Stimulated activated CD8-positive, alpha-beta memory T cell treated with anti-CD3 and anti-CD28 coated beads, Interleukin-7, amount 100 ng/mL, for 24 hours (primary cell): ENCODE measurements around the gene GRIN1.

ENCODE experiments used
- DNase-seq: peaks from one replicate; pipeline ENCODE4 v3.0.0-alpha.2; 2020; ENCODE audit warnings: low read depth

GRIN1 gene

DNA sequence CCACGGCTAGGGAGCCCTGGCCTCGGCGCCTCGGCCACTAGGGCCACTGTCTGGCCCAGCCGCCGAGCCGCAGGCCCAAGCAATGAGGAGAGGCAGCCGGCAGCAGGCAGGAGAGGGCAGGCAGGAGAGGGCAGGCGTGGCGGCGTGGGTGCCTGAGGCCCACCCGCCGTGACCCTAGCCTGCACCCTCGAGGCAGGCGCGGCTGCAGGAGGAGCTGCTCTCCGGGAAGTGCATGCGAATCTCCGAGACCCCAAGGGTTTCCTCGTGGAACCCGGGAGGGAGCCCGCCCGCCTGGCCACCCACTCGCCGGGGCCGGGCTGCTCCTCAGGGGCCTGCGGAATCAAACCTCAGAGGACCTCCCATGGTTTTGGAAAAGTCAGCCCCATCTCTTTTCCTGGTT is 9.3 kb downstream of the GRIN1 start:
- no peak for DNase-seq

DNA sequence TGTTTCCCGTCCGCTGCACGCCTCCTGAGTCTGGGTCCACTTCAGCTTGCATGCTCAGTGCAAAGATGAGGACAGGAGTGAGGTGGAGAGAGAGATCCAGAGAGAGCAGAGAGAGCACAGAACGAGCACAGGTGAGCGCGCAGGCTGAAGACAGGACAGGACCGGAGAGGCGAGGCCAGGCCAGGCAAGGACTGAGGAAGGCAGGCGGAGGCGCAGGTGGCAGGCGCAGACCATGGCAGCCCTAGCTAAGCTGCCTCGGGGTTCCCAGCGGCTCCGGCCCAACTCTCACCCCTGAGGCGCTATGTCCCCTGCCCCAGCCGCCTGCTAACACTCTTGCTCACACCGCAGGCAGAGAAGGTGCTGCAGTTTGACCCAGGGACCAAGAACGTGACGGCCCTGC is 9.7 kb downstream of the GRIN1 start:
- no peak for DNase-seq

DNA sequence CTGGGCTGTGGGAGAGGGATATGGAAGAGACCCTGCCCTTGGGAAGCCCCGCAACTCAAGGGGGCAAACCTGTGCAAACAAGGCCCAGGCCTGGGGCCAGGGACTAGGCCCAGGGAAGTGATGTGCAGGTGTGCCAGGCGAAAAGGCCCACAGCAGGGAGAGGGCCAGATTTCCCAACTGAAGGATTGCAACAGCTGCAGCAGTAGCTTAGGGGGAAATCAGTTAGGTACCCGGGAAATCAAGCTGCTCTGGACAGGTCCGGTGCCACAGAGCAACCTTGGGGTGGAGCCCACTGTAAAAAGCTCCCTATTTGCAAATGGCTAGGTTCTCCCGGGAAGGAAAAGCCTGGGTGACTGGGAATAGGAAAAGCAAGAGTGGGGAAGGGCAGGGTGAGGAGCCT is 10.4 kb downstream of the GRIN1 start:
- DNase-seq = no peak

DNA sequence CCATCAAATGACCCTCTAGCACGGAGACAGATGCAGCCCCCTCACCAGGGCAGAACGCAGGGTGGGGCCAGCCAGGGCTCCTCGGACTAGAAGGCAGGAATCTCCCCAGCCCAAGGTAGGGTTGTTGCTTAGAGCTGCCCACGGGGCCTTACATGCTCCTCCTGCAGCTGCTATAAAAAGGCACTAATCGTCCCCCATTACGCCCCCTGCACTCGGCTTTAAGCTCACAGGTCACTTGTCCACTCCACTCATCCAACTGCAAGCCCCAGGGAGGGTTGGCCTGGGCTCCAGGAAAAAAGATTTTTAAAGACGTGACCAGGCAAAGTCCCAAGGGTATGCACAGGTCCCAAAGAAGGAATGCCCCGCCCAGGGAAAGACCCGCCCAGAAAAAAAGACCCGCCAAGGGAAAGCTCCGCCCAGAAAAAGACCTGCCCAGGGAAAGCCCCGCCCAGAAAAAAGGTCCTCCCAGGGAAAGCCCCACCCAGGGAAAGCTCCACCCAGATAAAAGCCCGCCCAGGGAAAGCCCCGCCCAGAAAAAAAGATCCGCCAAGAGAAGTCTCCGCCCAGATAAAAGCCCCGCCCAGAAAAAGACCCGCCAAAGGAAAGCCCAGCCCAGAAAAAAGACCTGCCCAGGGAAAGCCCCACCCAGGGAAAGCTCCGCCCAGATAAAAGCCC is 11.1 kb downstream of the GRIN1 start:
- DNase-seq = no peak

DNA sequence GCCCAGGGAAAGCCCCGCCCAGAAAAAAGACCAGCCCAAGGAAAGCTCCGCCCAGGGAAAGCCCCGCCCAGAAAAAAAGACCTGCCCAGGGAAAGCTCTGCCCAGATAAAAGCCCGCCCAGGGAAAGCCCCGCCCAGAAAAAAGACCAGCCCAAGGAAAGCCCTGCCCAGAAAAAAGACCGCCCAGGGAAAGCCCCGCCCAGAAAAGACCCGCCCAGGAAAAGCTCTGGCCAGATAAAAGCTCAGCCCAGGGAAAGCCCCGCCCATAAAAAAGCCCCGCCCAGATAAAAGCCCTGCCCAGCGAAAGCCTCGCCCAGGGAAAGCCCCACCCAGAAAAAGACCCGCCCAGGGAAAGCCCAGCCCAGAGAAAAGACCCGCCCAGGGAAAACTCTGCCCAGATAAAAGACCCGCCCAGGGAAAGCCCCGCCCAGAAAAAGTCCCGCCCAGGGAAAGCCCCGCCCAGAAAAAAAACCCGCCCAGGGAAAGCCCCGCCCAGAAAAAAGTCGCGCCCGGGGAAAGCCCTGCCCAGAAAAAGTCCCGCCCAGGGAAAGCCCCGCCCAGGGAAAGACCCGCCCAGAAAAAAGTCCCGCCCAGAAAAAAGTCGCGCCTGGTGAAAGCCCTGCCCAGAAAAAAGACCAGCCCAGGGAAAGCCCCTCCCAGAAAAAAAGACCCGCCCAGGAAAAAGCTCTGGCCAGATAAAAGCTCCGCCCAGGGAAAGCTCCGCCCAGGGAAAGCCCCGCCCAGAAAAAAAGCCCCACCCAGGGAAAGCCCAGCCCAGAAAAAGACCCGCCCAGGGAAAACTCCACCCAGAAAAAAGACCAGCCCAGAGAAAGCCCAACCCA is 11.9 kb downstream of the GRIN1 start:
- peak; percentile 33 for DNase-seq

DNA sequence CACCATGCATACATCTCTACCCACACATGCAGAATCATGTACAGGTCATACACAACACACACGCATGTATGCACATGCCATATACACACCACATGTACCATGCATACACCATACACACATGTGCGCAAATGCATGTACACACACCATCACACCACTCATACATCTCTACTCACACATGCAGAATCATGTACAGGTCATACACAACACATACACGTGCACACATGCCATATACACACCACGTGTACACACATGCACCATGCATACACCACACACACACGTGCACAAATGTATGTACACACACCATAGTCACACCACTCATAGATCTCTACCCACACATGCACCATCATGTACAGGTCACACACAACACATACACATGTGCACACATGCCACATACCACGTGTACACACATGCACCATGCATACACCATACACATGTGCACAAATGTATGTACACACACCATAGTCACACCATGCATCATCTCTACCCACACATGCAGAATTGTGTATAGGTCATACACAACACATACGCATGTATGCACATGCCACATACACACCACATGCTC is 14.0 kb downstream of the GRIN1 start:
- no peak for DNase-seq

DNA sequence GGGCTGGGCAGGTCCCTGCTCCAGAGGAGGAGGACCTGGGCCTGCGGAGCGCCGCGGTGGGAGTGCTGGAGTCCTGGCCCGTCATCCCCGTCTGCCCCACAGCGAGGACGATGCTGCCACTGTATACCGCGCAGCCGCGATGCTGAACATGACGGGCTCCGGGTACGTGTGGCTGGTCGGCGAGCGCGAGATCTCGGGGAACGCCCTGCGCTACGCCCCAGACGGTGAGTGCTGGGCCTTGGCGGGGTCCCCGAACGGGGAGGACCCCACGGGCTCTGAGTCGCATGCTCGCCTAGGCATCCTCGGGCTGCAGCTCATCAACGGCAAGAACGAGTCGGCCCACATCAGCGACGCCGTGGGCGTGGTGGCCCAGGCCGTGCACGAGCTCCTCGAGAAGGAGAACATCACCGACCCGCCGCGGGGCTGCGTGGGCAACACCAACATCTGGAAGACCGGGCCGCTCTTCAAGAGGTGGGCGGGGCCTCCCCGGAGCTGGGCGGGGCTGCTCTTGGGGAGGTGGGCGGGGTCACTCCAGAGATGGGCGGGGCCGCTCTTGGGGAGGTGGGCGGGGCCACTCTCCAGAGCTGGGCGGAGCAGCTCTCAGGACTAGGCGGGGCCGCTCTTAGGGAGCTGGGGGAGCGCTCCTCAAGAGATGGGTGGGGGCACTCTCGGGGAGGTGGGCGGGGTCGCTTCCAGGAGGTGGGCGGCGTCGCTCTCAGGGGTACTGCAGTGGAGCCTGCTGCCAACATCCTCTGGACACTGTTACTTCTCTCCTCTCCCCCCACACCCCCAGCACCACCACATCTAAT is 17.8 kb downstream of the GRIN1 start:
- peak; percentile 33 for DNase-seq

DNA sequence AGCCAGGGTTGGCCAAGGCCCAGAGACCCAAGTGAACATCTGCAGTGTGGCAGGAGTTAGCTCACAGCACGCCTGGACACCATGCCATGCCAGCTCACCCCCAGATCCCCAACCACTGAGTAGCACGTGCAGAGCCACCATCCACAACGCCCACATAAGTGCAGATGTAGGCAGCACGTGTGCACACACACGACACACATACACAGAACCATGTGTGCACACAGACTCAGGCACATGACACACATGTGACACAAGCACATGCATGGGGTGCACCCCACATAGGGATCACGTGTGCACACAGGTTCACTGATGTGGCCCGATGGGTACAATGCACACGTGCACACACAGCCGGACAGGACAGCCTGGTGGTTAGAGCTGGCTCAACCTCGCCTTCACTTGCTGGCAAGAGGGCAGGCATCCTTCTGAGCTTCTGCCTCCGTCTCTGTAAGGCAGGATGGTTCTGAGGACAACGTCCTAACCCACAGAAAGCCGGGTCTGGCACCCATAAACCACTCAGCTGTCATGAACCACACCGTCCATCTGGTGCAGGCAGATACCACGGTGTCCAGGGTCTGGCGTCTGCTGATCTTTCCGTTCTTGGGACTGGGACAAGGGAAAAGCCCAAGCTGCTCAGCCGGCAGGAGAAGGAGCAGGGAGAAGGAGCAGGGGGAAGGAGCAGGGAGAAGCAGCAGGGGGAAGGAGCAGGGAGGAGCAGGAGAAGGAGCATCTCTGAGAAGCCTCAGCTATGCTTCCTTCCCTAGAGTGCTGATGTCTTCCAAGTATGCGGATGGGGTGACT is 18.9 kb downstream of the GRIN1 start:
- DNase-seq = no peak

DNA sequence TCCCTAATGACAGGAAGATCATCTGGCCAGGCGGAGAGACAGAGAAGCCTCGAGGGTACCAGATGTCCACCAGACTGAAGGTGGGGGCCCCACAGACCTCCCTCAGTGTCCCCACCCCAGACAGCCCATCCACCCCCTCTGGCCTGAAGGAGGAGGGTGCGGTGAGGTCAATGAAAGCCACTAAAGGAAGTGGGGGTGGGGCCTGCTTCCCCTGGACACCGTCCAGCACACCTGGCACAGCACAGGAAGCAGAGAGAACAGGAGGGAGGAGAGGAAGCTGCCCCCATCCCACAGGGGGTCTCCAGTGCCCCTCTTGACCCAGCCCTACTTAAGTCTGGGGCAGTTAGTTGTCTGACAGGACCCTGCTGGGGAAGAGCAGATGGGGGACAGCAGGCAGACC is 19.7 kb downstream of the GRIN1 start:
- no peak for DNase-seq

DNA sequence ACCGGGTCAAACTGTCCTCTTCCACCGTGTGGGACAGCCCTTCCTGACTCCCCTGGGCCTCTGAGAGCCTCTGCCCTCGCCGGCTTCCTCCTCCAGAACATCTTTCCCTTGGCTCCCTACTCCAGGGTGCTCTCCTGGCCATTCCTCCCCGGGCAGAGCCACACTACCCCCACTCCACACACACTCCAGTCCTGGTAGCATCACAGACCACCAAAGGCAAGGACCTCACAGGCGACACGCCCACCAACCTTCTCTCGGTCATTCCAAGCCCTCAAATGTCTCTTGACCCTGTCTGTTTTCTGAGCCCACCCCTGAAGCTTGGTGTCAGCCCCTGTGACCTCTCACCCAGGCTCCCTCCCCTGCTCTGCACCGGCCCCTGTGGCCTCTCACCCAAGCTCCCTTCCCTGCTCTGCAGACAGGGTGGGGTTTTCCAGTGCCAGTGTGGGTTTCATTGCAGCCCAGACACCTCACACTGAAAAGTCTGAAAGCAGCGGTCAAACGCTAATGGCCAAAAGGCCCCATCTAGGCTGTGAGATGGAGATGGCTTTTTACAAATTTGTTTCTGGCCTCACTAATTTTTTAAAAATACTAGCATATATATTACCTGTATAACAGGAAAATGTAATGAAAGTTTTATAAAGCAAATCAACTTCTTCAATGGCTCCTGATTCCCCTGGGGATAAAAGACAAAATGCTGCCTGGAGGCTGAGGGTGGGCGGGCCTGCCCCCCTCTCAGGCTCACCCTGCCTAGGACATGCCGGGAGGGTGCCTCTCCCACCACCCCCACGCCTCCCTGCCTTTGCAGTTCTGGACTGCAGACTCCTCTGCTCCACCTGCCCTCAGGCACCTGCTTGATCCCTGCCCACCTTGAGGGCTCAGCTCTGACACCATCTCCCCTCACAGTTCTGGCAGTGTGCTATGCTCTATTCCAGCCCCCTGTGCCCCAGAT is 20.4 kb downstream of the GRIN1 start:
- DNase-seq = no peak

DNA sequence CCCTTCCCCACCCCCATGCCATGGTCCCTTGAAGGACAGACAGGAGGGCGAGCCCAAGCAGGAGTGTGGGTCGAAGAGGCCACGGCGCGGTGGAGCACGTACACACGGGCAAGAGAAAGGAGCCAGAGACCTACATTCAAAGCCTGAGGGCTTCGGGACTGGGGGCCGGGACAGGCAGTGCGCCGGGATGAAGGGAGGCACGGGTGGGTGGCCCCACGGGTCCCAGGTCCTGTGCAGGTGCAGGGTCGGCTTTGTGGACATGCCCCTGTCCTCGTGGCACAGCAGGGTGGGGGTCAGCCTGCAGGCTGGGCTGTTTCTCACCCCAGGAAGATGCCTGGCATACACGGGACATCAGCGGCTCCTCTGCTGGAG is 21.1 kb downstream of the GRIN1 start:
- no peak for DNase-seq

DNA sequence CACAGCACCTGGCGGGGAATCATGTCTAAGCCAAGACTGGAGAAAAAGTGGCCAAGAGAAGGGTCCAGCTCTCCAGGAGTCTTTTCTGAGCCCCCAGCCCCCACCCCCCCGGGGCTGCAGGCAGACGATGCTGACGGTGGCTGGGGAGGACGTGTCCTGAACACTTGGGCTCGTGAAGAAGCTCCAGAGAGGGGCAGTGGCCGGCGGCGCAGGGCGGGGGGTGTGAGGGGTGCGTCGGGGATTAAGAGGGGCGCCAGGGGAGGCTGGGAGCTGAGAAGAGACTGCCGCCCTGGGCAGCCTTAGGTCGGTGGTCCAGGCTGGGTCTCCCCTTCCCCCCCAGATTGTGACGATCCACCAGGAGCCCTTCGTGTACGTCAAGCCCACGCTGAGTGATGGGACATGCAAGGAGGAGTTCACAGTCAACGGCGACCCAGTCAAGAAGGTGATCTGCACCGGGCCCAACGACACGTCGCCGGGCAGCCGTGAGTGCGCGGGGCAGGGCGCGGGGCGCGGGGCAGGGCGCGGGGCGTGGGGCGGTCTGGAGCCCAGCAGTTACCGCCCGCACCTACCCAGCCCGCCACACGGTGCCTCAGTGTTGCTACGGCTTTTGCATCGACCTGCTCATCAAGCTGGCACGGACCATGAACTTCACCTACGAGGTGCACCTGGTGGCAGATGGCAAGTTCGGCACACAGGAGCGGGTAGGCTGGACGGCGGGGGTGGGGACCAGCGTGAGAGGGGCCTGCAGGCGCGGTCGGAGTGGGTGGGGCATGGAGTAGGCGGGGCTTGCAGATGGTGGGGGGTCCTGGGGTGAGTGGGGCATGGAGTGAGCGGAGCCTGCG is 22.0 kb downstream of the GRIN1 start:
- DNase-seq = no peak

DNA sequence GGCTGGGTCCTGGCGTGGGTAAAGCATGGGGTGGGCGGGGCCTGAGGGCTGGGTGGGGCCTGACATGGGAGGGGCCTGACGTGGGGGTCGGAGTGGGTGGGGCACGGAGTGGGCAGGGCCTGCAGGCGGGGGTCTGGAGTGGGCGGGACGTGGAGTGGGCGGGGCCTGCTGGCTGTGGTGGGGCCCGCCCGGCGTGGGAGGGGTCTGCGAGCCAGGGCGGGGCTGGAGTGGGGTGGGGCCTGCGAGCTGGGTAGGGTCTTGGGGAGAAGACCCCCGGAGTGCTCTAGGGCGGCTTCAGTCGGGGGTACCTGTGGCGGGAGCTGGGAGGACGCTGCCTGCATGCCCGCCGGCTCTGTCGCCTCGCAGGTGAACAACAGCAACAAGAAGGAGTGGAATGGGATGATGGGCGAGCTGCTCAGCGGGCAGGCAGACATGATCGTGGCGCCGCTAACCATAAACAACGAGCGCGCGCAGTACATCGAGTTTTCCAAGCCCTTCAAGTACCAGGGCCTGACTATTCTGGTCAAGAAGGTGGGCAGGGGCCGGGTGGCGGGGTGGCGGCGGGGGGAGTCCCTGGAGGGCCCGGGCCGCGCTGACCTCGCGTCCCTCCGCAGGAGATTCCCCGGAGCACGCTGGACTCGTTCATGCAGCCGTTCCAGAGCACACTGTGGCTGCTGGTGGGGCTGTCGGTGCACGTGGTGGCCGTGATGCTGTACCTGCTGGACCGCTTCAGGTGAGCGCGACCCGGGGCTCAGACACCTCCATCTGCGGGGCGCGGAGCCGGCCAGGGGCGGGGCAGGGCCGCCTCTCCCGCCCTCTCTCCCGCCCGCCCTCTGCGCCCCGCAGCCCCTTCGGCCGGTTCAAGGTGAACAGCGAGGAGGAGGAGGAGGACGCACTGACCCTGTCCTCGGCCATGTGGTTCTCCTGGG is 22.9 kb downstream of the GRIN1 start:
- no peak for DNase-seq

DNA sequence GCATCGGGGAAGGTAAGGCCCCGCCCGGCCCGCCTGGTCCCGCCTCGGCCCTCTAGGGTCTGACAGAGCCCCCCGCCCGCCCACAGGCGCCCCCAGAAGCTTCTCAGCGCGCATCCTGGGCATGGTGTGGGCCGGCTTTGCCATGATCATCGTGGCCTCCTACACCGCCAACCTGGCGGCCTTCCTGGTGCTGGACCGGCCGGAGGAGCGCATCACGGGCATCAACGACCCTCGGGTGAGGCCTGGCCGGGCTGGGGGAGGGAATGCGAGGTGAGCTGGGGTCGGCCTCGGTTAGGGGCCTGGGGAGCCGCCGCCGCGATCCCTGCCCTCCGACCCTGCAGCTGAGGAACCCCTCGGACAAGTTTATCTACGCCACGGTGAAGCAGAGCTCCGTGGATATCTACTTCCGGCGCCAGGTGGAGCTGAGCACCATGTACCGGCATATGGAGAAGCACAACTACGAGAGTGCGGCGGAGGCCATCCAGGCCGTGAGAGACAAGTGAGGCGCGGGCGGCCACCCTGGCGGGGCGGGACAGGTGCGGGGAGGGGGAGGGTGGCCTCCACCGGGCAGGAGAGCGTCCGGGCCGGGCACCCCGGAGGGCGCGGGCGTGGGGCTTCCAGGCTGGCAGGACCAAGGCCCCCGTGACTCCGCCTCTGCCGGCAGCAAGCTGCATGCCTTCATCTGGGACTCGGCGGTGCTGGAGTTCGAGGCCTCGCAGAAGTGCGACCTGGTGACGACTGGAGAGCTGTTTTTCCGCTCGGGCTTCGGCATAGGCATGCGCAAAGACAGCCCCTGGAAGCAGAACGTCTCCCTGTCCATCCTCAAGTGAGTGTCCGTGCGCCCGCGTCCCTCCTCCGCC is 23.8 kb downstream of the GRIN1 start:
- DNase-seq = no peak

DNA sequence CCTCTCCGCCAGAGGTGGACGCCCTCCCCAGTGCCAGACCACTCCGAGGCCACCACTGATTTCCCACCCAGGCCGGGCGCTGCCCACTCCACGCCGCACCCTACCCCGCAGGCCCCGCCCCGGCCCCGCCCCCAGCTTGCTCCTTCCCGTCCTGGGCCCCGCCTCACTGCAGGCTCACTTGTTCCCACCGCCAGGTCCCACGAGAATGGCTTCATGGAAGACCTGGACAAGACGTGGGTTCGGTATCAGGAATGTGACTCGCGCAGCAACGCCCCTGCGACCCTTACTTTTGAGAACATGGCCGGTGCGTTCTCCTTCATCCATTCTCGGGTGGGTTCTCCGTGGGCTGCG is 24.4 kb downstream of the GRIN1 start:
- no peak for DNase-seq

DNA sequence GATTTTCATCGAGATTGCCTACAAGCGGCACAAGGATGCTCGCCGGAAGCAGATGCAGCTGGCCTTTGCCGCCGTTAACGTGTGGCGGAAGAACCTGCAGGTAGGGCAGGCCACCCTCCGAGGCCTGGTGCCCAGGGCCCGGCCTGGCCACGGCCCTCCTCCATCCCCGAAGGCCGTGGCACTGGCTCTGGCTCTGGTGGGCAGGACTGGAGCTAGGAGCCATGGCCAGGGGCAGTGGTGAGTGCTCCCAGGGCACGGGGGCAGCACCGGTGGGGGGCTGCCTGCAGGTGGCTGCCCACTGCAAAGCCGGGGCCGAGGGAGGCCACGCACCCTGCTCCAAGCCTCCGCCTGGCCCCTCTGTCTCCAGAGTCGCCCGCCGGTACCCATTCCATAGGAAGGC is 24.9 kb downstream of the GRIN1 start:
- DNase-seq = no peak

DNA sequence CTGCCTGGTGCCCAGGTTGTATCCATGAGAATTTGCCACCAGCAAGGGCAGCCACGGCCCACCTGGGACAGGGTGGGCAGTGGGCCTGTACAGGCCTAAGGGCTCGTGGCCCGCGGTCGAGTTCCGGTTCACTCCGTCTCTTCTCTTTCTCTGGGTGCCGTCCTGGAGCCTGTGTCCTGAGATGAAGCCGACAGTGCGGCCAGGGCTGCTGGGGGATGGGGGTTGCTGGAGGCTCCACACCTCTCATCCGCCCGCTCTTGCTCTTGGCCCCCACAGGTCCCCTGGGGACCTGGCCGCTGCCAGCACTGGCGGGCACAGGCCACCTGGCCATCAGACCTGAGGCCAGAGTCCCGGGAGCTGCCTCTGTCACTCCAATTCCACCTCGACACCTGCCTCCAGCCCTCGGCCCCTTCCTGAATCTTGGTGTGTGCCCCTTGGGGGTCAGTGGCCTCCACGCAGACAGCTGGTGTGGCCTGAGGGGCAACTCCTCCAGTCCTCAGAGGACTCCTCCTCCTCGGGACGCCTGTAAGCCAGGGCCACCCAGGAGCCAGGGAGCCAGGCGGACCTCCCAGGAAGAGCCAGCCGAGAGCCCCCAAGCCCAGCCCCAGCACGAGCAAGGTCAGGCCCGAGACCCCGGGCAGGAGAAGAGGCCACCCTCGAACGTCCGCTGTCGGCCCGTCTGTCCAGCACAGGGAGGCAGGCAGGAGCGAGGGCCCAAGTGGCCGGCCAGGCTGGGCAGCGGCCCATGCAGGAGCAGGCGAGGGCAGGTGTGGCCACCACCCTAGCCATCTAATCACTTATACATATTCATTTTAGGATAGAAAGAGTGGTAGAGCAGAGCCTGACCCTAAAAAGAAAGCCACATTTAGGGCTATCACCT is 25.7 kb downstream of the GRIN1 start:
- DNase-seq = no peak
